WERI-Rb-1 (cell line): ENCODE data around the gene MKI67.

ENCODE experiments used
- DNase-seq: peaks from one replicate; pipeline ENCODE4 v3.0.0-alpha.2; 2020
- H3K27ac ChIP-seq: fragments of 250-450 bp; sonication (Bioruptor Pico); 2 replicates; pipeline ENCODE4 v1.5.1; 2020; ENCODE audit warnings: mild to moderate bottlenecking, moderate library complexity
- H3K27me3 ChIP-seq: fragments of 250-450 bp; sonication (Bioruptor Pico); 2 replicates; pipeline ENCODE4 v1.5.1; 2021; ENCODE audit warnings: mild to moderate bottlenecking, low read depth, moderate library complexity; ENCODE audit not compliant: insufficient read depth, severe bottlenecking
- H3K36me3 ChIP-seq: fragments of 250-450 bp; sonication (Bioruptor Pico); 2 replicates; pipeline ENCODE4 v1.5.1; 2020; ENCODE audit warnings: mild to moderate bottlenecking, moderate library complexity
- H3K4me3 ChIP-seq: 2 replicates; pipeline ENCODE4 v1.5.1; 2011; ENCODE audit warnings: low read depth, mild to moderate bottlenecking, control low read depth, low read length
- H3K9me3 ChIP-seq: fragments of 250-450 bp; sonication (Bioruptor Pico); 2 replicates; pipeline ENCODE4 v1.5.1; 2021; ENCODE audit warnings: mild to moderate bottlenecking, moderate library complexity; ENCODE audit not compliant: severe bottlenecking
- TF ChIP-seq, protein P1 (sequence below): IDR thresholded peaks from 2 replicates; pipeline ENCODE4 v1.5.1; 2011; ENCODE audit warnings: low read depth, mild to moderate bottlenecking, control low read depth, inconsistent platforms, low read length

The MKI67 gene

DNA sequence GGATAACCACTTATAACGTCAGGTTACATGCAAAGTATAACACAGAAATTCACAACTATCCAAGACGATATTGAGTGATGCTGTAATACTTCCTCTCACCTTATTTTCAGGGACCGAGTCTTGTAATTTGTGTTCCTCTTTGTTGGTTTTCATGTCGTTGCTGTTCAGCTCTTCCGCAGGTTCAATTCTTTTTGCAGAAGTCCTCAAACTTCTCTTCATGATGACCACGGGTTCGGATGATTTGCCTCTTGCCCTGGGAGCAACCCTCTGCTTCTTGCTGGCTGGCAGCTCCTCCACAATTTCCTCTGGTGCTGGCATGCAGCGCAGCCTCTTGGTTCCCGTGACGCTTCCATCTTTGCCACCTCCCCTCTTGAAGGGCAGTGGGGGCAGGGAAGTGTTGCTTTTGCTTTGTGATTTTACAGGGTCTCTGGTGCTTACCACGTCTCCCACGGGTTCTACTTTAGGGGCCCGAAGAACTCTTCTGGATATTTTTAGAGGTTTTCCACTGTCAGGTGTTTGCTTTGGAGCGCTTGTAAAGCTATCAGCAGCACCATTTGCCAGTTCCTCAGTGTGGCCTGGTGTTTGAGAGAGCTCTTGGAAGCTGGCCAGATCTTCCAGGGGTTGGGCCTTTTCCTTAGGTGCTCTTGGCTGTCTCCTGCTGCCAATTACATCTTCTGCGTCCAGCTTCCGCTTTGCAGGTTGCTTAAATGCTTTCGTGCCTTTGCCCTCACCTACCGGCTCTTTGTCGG, 23.6 kb downstream of the MKI67 start:
- no peaks in the 10 kb centered on the region for H3K9me3 ChIP-seq
- H3K4me3 ChIP-seq: no peak overlapping the region
- H3K27ac ChIP-seq: no peak overlapping the region
- no peak for DNase-seq
- no peaks in the 10 kb centered on the region for H3K27me3 ChIP-seq
- peaks cover 100% of the 10 kb centered on the region for H3K36me3 ChIP-seq
- TF ChIP-seq, protein P1, sequence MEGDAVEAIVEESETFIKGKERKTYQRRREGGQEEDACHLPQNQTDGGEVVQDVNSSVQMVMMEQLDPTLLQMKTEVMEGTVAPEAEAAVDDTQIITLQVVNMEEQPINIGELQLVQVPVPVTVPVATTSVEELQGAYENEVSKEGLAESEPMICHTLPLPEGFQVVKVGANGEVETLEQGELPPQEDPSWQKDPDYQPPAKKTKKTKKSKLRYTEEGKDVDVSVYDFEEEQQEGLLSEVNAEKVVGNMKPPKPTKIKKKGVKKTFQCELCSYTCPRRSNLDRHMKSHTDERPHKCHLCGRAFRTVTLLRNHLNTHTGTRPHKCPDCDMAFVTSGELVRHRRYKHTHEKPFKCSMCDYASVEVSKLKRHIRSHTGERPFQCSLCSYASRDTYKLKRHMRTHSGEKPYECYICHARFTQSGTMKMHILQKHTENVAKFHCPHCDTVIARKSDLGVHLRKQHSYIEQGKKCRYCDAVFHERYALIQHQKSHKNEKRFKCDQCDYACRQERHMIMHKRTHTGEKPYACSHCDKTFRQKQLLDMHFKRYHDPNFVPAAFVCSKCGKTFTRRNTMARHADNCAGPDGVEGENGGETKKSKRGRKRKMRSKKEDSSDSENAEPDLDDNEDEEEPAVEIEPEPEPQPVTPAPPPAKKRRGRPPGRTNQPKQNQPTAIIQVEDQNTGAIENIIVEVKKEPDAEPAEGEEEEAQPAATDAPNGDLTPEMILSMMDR: no peak

DNA sequence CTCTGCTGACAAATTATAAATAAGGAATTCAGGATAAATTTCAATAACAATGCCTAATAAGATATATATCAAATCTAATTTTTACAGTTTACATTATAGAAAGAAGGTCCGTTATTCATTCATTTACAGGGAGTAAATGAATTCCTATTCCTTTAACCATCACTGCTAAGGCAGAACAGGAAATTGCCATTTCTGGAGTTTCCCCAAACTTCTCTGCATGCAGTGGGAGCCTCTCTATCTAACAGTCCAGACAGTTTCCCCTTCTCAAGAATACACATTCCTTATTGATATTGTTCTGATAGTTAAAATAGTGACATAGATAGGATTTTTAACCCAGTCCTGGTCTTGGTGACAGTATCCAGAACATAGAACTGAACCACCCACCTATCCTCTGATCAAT, 24.3 kb downstream of the MKI67 start:
- Histone ChIP-seq H3K4me3 (no peak overlapping the region), H3K36me3 (peaks cover 100% of the 10 kb centered on the region), H3K27ac (no peak overlapping the region), H3K27me3 (no peaks in the 10 kb centered on the region), H3K9me3 (no peaks in the 10 kb centered on the region)
- no peak for DNase-seq
- TF ChIP-seq, protein P1: no peak

DNA sequence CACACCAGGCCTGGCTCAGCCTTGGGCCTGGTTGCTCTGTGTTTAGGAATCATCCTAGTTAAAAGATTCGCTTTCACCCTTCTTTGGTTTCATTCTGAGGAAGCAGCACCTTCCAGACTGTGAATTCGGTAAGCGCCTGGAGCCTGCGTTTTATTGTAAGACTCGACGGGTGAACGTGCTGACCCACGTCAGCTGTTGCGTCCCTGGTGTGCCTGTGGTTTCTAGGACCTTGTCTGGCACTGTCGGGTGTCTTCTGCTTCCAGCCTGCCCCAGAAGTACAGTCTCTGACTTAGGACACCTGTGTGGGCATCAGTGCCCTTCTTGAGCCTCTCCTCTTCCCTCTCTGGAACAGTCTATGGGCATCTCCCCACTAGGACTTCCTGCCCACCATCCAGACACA, 26.3 kb downstream of the MKI67 start:
- TF ChIP-seq, protein P1: no peak
- Histone ChIP-seq H3K27ac (no peak overlapping the region), H3K4me3 (no peak overlapping the region), H3K27me3 (no peaks in the 10 kb centered on the region), H3K36me3 (peaks cover 87% of the 10 kb centered on the region), H3K9me3 (no peaks in the 10 kb centered on the region)
- DNase-seq: no peak

DNA sequence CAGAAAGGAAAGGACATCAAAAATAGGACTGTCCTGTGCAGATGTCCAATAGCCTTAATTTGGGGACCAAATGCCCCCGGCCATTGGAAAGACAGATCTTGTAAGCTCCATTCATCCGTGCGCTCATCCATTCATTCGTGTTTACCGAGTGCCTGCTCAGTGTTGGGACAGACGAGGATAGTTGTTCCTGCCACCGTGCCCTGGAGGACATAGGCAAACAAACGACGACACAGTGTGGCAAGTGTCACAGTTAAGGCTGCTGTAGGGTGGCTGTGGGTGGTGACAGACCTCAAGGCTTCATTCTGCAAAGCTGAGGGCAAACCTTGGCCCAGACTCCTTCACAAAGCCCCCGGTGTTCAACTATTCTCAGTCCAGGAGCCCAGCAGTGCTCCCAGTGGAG, 27.6 kb downstream of the MKI67 start:
- Histone ChIP-seq H3K27ac (no peak overlapping the region), H3K4me3 (no peak overlapping the region), H3K36me3 (peaks cover 74% of the 10 kb centered on the region), H3K27me3 (no peaks in the 10 kb centered on the region), H3K9me3 (no peaks in the 10 kb centered on the region)
- TF ChIP-seq, protein P1: no peak
- DNase-seq: no peak

DNA sequence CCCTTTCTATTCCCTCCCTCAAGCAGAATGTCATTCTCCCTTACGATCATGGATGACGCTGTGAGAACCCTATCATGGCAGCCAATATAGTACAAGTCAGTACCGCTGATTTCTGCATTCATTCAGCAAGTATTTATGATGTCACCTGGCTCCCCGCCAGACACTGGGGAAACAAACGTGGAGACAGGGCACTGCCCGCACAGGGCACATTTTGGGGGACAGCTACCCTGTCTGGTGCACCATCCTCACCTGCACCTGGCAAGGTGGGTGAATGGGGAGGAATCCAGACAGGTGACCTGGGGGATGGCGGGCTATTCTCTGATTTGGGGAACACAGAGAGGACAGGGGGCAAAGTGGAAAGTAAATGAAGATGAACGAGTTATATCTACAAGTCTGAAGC, 28.4 kb downstream of the MKI67 start:
- TF ChIP-seq, protein P1: no peak
- H3K27ac ChIP-seq: no peak overlapping the region
- H3K27me3 ChIP-seq: no peaks in the 10 kb centered on the region
- H3K9me3 ChIP-seq: no peaks in the 10 kb centered on the region
- peaks cover 65% of the 10 kb centered on the region for H3K36me3 ChIP-seq
- no peak overlapping the region for H3K4me3 ChIP-seq
- DNase-seq: no peak
